NCI-H1105 (cell line): ENCODE data around the gene NXPH2.

ENCODE experiments used
- DNase-seq: peaks from one replicate; lab custom pipeline; 2025; lab: John Stamatoyannopoulos, UW

Gene NXPH2

GRCh38 chr2:138637061-138637460 is 143.1 kb downstream of the NXPH2 start:
- DNase-seq = no peak

GRCh38 chr2:138633049-138633448 is 147.1 kb downstream of the NXPH2 start:
- DNase-seq = no peak

- no peak for DNase-seq
Observed at GRCh38 chr2:138632066-138632620, 148.0 kb downstream of the NXPH2 start.

GRCh38 chr2:138630164-138630563 is 150.0 kb downstream of the NXPH2 start:
- peak; percentile 23 for DNase-seq

GRCh38 chr2:138626148-138626547 is 154.0 kb downstream of the NXPH2 start:
- no peak for DNase-seq

- no peak for DNase-seq
Observed at GRCh38 chr2:138622613-138623012, 157.6 kb downstream of the NXPH2 start.

- no peak for DNase-seq
Observed at GRCh38 chr2:138621139-138621538, 159.1 kb downstream of the NXPH2 start.

GRCh38 chr2:138620431-138620830 is 159.8 kb downstream of the NXPH2 start:
- no peak for DNase-seq
